ENCODE measurements around the gene TM7SF3.

Gene TM7SF3

DNA sequence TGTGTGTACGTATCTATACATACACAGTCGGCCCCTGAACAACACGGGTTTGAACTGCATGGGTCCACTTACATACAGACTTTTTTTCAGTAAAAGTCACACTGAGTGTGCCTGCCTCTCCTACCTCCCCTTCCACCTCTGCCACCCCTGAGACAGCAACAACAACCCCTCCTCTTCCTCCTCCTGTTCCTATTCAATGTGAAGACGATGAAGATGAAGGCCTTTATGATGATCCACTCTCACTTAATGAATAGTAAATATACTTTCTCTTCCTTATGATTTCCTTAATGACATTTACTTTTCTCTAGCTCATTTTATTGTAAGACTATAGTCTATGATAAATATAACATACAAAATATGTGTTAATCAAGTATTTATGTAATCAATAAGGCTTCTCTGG is 25.5 kb downstream of the TM7SF3 start:
- TF ChIP-seq, protein P1, sequence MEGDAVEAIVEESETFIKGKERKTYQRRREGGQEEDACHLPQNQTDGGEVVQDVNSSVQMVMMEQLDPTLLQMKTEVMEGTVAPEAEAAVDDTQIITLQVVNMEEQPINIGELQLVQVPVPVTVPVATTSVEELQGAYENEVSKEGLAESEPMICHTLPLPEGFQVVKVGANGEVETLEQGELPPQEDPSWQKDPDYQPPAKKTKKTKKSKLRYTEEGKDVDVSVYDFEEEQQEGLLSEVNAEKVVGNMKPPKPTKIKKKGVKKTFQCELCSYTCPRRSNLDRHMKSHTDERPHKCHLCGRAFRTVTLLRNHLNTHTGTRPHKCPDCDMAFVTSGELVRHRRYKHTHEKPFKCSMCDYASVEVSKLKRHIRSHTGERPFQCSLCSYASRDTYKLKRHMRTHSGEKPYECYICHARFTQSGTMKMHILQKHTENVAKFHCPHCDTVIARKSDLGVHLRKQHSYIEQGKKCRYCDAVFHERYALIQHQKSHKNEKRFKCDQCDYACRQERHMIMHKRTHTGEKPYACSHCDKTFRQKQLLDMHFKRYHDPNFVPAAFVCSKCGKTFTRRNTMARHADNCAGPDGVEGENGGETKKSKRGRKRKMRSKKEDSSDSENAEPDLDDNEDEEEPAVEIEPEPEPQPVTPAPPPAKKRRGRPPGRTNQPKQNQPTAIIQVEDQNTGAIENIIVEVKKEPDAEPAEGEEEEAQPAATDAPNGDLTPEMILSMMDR (IDR thresholded peaks at IDR 0.05) = no peak
- no peak overlapping the region for H3K4me3 ChIP-seq (ENCODE audit: low read depth, low read length)
- H3K9me3 ChIP-seq (ENCODE audit: control insufficient read depth, low read length) = no peaks in the 10 kb centered on the region
- H3K4me1 ChIP-seq = no peaks in the 10 kb centered on the region
- H3K27ac ChIP-seq = no peak overlapping the region
- H3K9ac ChIP-seq = no peak overlapping the region
- H3K79me2 ChIP-seq = peaks cover 5% of the 10 kb centered on the region
- no peaks in the 10 kb centered on the region for H3K36me3 ChIP-seq (ENCODE audit: control insufficient read depth, insufficient read depth, low read length)
- H2AFZ ChIP-seq = no peak overlapping the region
- no peak overlapping the region for H3K4me2 ChIP-seq (ENCODE audit: low read length)
- no peaks in the 10 kb centered on the region for H3K27me3 ChIP-seq (ENCODE audit: control insufficient read depth, insufficient read depth, low read length)

DNA sequence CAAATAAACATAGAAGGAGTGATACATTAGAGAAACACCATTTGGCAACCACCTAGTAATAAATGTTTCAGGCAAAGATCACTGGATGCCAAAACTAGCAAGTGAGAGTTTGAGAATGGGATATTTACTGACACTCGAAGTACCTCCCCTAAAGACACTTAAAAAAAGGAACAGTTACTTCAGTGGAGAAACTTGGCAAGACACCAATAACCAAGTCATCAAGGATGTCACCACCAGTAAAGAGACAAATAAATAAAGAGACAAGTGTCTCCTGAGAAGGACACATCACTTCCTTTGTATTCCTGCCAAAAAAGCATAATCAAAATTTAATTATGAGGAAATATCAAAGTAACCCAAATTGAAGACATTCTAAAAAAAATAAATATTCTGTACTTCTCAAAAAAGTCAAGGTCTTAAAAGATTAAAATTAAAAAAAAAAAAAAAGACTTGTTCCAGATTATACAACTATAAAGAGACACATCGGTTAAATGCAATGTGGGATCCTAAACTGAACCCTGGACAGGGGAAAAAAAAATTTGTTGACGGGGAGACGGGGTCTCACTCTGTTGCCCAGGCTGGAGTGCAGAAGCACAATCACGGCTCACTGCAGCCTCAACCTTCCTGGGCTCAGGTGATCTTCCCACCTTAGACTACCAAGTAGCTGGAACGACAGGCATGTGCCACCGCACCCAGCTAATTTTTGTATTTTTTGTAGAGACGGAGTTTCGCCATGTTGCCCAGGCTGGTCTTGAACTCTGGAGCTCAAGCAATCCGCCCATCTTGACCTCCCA is 26.4 kb downstream of the TM7SF3 start:
- no peak overlapping the region for H3K4me2 ChIP-seq (ENCODE audit: low read length)
- TF ChIP-seq, protein P1 (IDR thresholded peaks at IDR 0.05) = no peak
- H3K27ac ChIP-seq = no peak overlapping the region
- no peak overlapping the region for H3K9ac ChIP-seq
- no peak overlapping the region for H2AFZ ChIP-seq
- H3K36me3 ChIP-seq (ENCODE audit: control insufficient read depth, insufficient read depth, low read length) = no peaks in the 10 kb centered on the region
- no peak overlapping the region for H3K4me3 ChIP-seq (ENCODE audit: low read depth, low read length)
- H3K27me3 ChIP-seq (ENCODE audit: control insufficient read depth, insufficient read depth, low read length) = no peaks in the 10 kb centered on the region
- H3K4me1 ChIP-seq = no peaks in the 10 kb centered on the region
- no peaks in the 10 kb centered on the region for H3K9me3 ChIP-seq (ENCODE audit: control insufficient read depth, low read length)
- peaks cover 5% of the 10 kb centered on the region for H3K79me2 ChIP-seq

DNA sequence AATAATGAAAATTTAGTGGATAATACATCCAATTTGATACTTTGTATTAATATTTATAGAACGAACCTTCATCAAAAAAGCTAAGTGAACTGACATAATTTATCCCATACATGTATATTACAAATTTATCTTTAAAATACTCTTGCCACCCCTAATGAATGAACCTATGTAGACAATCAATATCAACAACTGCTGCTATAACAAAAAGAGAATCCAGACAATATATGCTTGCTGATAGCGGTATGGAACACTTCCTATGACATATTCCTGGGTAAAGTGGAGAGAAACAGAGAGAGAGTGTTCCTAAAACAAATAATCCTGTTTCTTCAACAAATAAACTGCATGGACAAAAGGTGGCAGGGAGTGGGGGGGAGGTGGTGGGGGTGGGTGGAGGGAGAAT is 31.3 kb downstream of the TM7SF3 start:
- Histone ChIP-seq H3K79me2 (peaks cover 5% of the 10 kb centered on the region), H3K36me3 (ENCODE audit: control insufficient read depth, insufficient read depth, low read length) (no peaks in the 10 kb centered on the region), H3K9ac (no peak overlapping the region), H3K27ac (no peak overlapping the region), H3K4me1 (no peaks in the 10 kb centered on the region), H3K27me3 (ENCODE audit: control insufficient read depth, insufficient read depth, low read length) (no peaks in the 10 kb centered on the region), H3K9me3 (ENCODE audit: control insufficient read depth, low read length) (no peaks in the 10 kb centered on the region), H3K4me2 (ENCODE audit: low read length) (no peak overlapping the region), H2AFZ (no peak overlapping the region), H3K4me3 (ENCODE audit: low read depth, low read length) (no peak overlapping the region)
- TF ChIP-seq, protein P1 (IDR thresholded peaks at IDR 0.05) = no peak

DNA sequence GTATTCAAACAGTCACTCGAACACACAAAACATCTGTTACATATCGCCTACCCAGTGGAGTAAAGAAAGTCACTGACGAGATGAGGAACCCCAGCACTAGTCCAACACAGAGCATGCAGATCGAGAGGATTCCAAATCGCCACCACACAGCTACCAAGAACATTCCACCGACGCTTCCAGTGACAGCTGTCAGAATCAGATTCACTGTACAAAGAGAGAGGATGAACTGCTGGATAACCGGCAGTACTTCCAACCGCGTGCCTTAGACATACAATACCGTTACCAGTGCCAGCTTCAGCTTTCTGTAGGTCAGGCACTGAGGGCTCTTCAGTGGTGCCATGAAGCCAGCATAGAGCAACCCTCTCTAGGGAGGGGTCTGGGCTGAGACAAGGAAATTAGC is 34.5 kb downstream of the TM7SF3 start:
- Histone ChIP-seq H3K79me2 (no peaks in the 10 kb centered on the region), H2AFZ (no peak overlapping the region), H3K4me1 (no peaks in the 10 kb centered on the region), H3K36me3 (ENCODE audit: control insufficient read depth, insufficient read depth, low read length) (no peaks in the 10 kb centered on the region), H3K4me3 (ENCODE audit: low read depth, low read length) (no peak overlapping the region), H3K9me3 (ENCODE audit: control insufficient read depth, low read length) (no peaks in the 10 kb centered on the region), H3K27ac (no peak overlapping the region), H3K27me3 (ENCODE audit: control insufficient read depth, insufficient read depth, low read length) (no peaks in the 10 kb centered on the region), H3K9ac (no peak overlapping the region), H3K4me2 (ENCODE audit: low read length) (no peak overlapping the region)
- TF ChIP-seq, protein P1 (IDR thresholded peaks at IDR 0.05) = no peak

DNA sequence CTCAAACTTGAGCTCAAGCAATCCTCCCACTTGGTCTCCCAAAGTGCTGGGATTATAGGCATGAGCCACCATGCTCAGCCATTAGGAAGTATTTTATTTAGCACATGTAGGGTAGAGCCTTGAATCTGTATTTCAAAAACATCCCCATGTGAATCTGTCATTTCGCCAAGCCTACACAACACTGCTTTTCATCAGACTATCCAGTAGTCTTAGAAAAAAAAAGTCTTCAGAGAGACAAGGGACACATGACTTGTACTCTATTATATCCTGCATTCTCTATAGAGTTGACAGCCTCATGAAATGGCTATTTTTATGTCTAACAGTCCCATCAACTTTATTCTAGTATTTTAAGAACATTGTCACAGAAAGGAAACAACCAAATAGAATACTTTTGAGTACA is 35.4 kb downstream of the TM7SF3 start:
- Histone ChIP-seq H3K4me2 (ENCODE audit: low read length) (no peak overlapping the region), H3K27me3 (ENCODE audit: control insufficient read depth, insufficient read depth, low read length) (no peaks in the 10 kb centered on the region), H3K9ac (no peak overlapping the region), H3K4me3 (ENCODE audit: low read depth, low read length) (no peak overlapping the region), H3K27ac (no peak overlapping the region), H3K36me3 (ENCODE audit: control insufficient read depth, insufficient read depth, low read length) (no peaks in the 10 kb centered on the region), H3K4me1 (no peaks in the 10 kb centered on the region), H3K79me2 (no peaks in the 10 kb centered on the region), H2AFZ (no peak overlapping the region), H3K9me3 (ENCODE audit: control insufficient read depth, low read length) (no peaks in the 10 kb centered on the region)
- TF ChIP-seq, protein P1 (IDR thresholded peaks at IDR 0.05) = no peak
